NCI-H69 (cell line): ENCODE data around the gene ITGB5.
"Not testable (repeated sequence)": the region's sequence is repeated elsewhere in the genome, so short reads cannot be mapped to it uniquely, and the experiment has no call there.

Source experiments
- DNase-seq: peaks from one replicate; lab custom pipeline; 2025; lab: John Stamatoyannopoulos, UW

ITGB5 gene

GRCh38 chr3:124772081-124772831 lies 114.9 kb downstream of the ITGB5 start:
- DNase-seq = peak; percentile 76

- DNase-seq = no peak
These were observed 116.1 kb downstream of the ITGB5 start for GRCh38 chr3:124771083-124771445.

- peak; percentile 72 for DNase-seq
These were observed 116.7 kb downstream of the ITGB5 start for GRCh38 chr3:124770336-124771082.

- no peak for DNase-seq
These were observed 117.7 kb downstream of the ITGB5 start for GRCh38 chr3:124769462-124769861.

GRCh38 chr3:124768812-124769211 lies 118.4 kb downstream of the ITGB5 start:
- DNase-seq = no peak

GRCh38 chr3:124767691-124768090 lies 119.5 kb downstream of the ITGB5 start:
- no peak for DNase-seq

- DNase-seq = no peak
These were observed 119.9 kb downstream of the ITGB5 start for GRCh38 chr3:124767264-124767663.

- DNase-seq = no peak
These were observed 120.8 kb downstream of the ITGB5 start for GRCh38 chr3:124766113-124767095.

- DNase-seq = no peak
These were observed 121.8 kb downstream of the ITGB5 start for GRCh38 chr3:124765197-124765840.

GRCh38 chr3:124764746-124765145 lies 122.4 kb downstream of the ITGB5 start:
- DNase-seq = peak; percentile 7

GRCh38 chr3:124763644-124764358 lies 123.4 kb downstream of the ITGB5 start:
- no peak for DNase-seq

GRCh38 chr3:124763206-124763605 lies 124.0 kb downstream of the ITGB5 start:
- DNase-seq = no peak

- no peak for DNase-seq
These were observed 124.5 kb downstream of the ITGB5 start for GRCh38 chr3:124762661-124763011.

- DNase-seq = peak; percentile 27
These were observed 125.1 kb downstream of the ITGB5 start for GRCh38 chr3:124761935-124762660.

- peak; percentile 66 for DNase-seq
These were observed 125.8 kb downstream of the ITGB5 start for GRCh38 chr3:124761250-124761796.

- peak; percentile 33 for DNase-seq
These were observed 126.6 kb downstream of the ITGB5 start for GRCh38 chr3:124760601-124761000.

- DNase-seq = no peak
These were observed 127.3 kb downstream of the ITGB5 start for GRCh38 chr3:124759666-124760401.

- no peak for DNase-seq
These were observed 128.1 kb downstream of the ITGB5 start for GRCh38 chr3:124758851-124759635.

- DNase-seq = not testable (repeated sequence)
These were observed 129.2 kb downstream of the ITGB5 start for GRCh38 chr3:124757926-124758325.
